Measurements from ENCODE around the gene DOCK4.

DNA sequence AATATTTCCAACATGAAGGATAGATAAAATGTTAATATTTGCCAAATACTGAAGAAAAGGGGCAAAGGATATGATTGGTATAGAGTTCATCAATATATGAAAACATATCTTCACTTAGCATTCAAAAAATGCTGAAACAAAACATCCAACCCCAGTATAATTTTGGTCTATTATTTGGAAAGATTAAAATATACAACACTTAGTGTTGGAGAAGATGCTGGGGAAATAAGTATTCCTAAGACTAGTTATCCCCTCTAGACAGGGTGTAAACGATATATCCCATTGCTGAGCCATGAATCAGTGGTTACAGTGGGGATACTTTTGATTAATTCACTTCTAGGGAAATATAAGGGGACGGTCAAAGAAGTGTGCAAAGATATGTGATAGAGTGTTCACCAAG, 456.6 kb downstream of the DOCK4 start:
- TF ChIP-seq NFRKB (IDR thresholded peaks at IDR 0.05) (no peak), TARDBP (IDR thresholded peaks at IDR 0.05) (no peak), FOXK2 (IDR thresholded peaks at IDR 0.05) (no peak), SUZ12 (IDR thresholded peaks at IDR 0.05) (no peak), SP1 (IDR thresholded peaks at IDR 0.05) (no peak), BHLHE40 (IDR thresholded peaks at IDR 0.05; ENCODE audit: borderline replicate concordance) (no peak), FOXM1 (IDR thresholded peaks at IDR 0.05; ENCODE audit: borderline replicate concordance) (no peak), FOXA1 (IDR thresholded peaks at IDR 0.05) (no peak), ZNF384 (IDR thresholded peaks at IDR 0.05) (no peak), HDGF (IDR thresholded peaks at IDR 0.05; ENCODE audit: borderline replicate concordance) (no peak), ARNT (IDR thresholded peaks at IDR 0.05) (no peak)
